ENCODE data around the gene D2HGDH. TPM values are rescaled to one million over a fixed set of nuclear protein-coding genes. Genes with fewer than 3 reads are reported as not detected.

Gene D2HGDH
- total and polyA plus RNA-seq, 2 of the 13 experiments (the other 11 are each of a cell fraction or from before 2014, with no cell fraction given), result 19.2 to 20.3 TPM

DNA sequence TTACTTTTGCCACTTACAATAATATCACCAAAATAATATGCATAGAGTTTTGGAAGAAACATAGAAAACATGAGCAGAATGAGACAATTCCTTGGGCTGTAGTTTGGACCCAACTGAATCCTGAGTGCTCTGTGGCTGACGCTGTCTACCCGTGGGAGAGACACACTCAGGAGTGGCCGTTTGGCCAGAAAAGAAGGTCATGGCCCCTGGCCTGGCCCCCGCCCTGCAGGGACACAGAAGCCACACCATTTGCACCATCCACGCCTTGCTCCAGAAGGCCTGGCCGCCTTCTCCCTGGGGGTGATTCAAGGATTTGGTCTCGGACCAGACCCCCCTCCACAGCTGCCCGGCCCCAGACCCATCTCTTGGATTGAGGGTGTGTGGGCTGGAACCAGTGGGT is 6.4 kb upstream of the D2HGDH start:
- no peak overlapping the region for H3K9ac ChIP-seq (ENCODE audit: insufficient read depth, low read depth, low read length)
- intact Hi-C loops (cut with micrococcal nuclease; ENCODE audit: unreplicated experiment), result no loop called here
- H3K4me1 ChIP-seq (ENCODE audit: insufficient read depth, low read length), result no peaks in the 10 kb centered on the region
- no peak overlapping the region for H2AFZ ChIP-seq (ENCODE audit: low read length)
- TF ChIP-seq, protein P1, sequence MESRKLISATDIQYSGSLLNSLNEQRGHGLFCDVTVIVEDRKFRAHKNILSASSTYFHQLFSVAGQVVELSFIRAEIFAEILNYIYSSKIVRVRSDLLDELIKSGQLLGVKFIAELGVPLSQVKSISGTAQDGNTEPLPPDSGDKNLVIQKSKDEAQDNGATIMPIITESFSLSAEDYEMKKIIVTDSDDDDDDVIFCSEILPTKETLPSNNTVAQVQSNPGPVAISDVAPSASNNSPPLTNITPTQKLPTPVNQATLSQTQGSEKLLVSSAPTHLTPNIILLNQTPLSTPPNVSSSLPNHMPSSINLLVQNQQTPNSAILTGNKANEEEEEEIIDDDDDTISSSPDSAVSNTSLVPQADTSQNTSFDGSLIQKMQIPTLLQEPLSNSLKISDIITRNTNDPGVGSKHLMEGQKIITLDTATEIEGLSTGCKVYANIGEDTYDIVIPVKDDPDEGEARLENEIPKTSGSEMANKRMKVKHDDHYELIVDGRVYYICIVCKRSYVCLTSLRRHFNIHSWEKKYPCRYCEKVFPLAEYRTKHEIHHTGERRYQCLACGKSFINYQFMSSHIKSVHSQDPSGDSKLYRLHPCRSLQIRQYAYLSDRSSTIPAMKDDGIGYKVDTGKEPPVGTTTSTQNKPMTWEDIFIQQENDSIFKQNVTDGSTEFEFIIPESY (CRISPR knock-in tag; IDR thresholded peaks at IDR 0.05), result no peak
- TF ChIP-seq SMARCC2 (IDR thresholded peaks at IDR 0.05) (no peak), MATR3 (CRISPR knock-in tag; IDR thresholded peaks at IDR 0.05) (no peak), ARHGAP35 (CRISPR knock-in tag; IDR thresholded peaks at IDR 0.05; ENCODE audit: borderline replicate concordance) (no peak), MXI1 (IDR thresholded peaks at IDR 0.05; ENCODE audit: borderline replicate concordance, low read depth, low read length) (no peak), DNMT1 (CRISPR knock-in tag; IDR thresholded peaks at IDR 0.05) (no peak), TAF15 (IDR thresholded peaks at IDR 0.05; ENCODE audit: low read depth, low read length, poor library complexity, severe bottlenecking) (no peak), HOXA5 (CRISPR knock-in tag; IDR thresholded peaks at IDR 0.05) (no peak)
- TF ChIP-seq, protein P2, sequence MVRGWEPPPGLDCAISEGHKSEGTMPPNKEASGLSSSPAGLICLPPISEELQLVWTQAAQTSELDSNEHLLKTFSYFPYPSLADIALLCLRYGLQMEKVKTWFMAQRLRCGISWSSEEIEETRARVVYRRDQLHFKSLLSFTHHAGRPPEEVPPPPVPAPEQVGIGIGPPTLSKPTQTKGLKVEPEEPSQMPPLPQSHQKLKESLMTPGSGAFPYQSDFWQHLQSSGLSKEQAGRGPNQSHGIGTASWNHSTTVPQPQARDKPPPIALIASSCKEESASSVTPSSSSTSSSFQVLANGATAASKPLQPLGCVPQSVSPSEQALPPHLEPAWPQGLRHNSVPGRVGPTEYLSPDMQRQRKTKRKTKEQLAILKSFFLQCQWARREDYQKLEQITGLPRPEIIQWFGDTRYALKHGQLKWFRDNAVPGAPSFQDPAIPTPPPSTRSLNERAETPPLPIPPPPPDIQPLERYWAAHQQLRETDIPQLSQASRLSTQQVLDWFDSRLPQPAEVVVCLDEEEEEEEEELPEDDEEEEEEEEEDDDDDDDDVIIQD (CRISPR knock-in tag; IDR thresholded peaks at IDR 0.05; ENCODE audit: low read depth), result no peak
- TF ChIP-seq, protein P3, sequence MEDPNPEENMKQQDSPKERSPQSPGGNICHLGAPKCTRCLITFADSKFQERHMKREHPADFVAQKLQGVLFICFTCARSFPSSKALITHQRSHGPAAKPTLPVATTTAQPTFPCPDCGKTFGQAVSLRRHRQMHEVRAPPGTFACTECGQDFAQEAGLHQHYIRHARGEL (CRISPR knock-in tag; IDR thresholded peaks at IDR 0.05), result no peak
- H3K9me3 ChIP-seq (ENCODE audit: low read length), result no peaks in the 10 kb centered on the region
- BruUV-seq (replicated peaks), result TSS peak; percentile 40
- FAIRE-seq, result no peak
- ATAC-seq, result no peak
- WGBS (ENCODE audit: low lambda C conversion rate), result 94% methylated on average over 7 of the region's 8 CpGs
- no peak overlapping the region for H3K4me2 ChIP-seq (ENCODE audit: low read depth, low read length)
- in situ Hi-C loops (cut with HindIII; ENCODE audit: extremely low pct_ligation_motif_present, low pct_unique_long_range_greater_than_20kb), result no loop called here
- DNase-seq (ENCODE audit: low spot score), result no peak
- H3K36me3 ChIP-seq (replicated peaks in 1 of 2; ENCODE audit: control insufficient read depth in 1 of 2, insufficient read depth in 2 of 2, low read length in 2 of 2), result peaks cover 6 to 10% of the 10 kb centered on the region in 2 experiments; a peak in 4 of 5 replicates
- no peaks in the 10 kb centered on the region for H4K20me1 ChIP-seq (ENCODE audit: insufficient read depth, low read length)
- no peaks in the 10 kb centered on the region for H3K79me2 ChIP-seq (ENCODE audit: insufficient read depth, low read length)
- no peaks in the 10 kb centered on the region for H3K27me3 ChIP-seq (ENCODE audit: control insufficient read depth in 1 of 2, insufficient read depth in 2 of 2, low read length in 2 of 2)
- ChIA-PET CTCF (ENCODE audit: low intra/inter-chr PET ratio, low total read pairs) (no interaction called here), POLR2A (interaction anchor here (1.6 kb wide), 1 partner anchor 43 kb away, joined by 5 read pairs; no protein-coding TSS in a partner anchor)
- H3K4me3 ChIP-seq (replicated peaks in 1 of 3; ENCODE audit: insufficient read depth in 1 of 3, low read depth in 2 of 3, low read length in 3 of 3), result no peak overlapping the region
- no peak overlapping the region for H3K27ac ChIP-seq (ENCODE audit: extremely low read length, insufficient read depth, low read length)

All from HepG2 (cell line).